Osteocyte (in vitro differentiated cells): ENCODE results near the gene ZNF827. TPM values are rescaled to one million over a fixed set of nuclear protein-coding genes. Genes with fewer than 3 reads are reported as not detected.

Source experiments
- DNase-seq: peaks from one replicate; pipeline ENCODE4 v3.0.0; 2021; ENCODE audit warnings: mixed read lengths; ENCODE audit not compliant: unreplicated experiment; ENCODE audit errors: extremely low spot score
- H3K27ac Mint-ChIP-seq: one replicate; pipeline ENCODE4 v1.8.0; 2021; ENCODE audit warnings: mild to moderate bottlenecking, mixed read lengths; ENCODE audit not compliant: unreplicated experiment
- H3K27me3 Mint-ChIP-seq: one replicate; pipeline ENCODE4 v1.8.0; 2021; ENCODE audit warnings: mixed read lengths; ENCODE audit not compliant: unreplicated experiment
- H3K36me3 Mint-ChIP-seq: one replicate; pipeline ENCODE4 v1.8.0; 2021; ENCODE audit warnings: mixed read lengths; ENCODE audit not compliant: unreplicated experiment
- H3K4me1 Mint-ChIP-seq: one replicate; pipeline ENCODE4 v1.8.0; 2021; ENCODE audit warnings: mixed read lengths; ENCODE audit not compliant: unreplicated experiment
- H3K4me3 Mint-ChIP-seq: one replicate; pipeline ENCODE4 v1.8.0; 2021; ENCODE audit warnings: mild to moderate bottlenecking, moderate library complexity, mixed read lengths; ENCODE audit not compliant: unreplicated experiment
- H3K9me3 Mint-ChIP-seq: one replicate; pipeline ENCODE4 v1.8.0; 2021; ENCODE audit warnings: mixed read lengths; ENCODE audit not compliant: unreplicated experiment
- total RNA-seq: library from RNA; stranded (reverse); gene quantifications from 2 replicates; pipeline ENCODE4 v1.2.1, GENCODE V29; 2021
- TF ChIP-seq, protein P1 (sequence below): fragments of 200-600 bp; sonication (generic); IDR thresholded peaks from 2 replicates; pipeline ENCODE4 v1.5.0; 2021; ENCODE audit warnings: antibody characterized with exemption, mild to moderate bottlenecking, moderate library complexity

The ZNF827 gene
- total RNA-seq, 1 donor from 2014 or later = 22.5 TPM

DNA sequence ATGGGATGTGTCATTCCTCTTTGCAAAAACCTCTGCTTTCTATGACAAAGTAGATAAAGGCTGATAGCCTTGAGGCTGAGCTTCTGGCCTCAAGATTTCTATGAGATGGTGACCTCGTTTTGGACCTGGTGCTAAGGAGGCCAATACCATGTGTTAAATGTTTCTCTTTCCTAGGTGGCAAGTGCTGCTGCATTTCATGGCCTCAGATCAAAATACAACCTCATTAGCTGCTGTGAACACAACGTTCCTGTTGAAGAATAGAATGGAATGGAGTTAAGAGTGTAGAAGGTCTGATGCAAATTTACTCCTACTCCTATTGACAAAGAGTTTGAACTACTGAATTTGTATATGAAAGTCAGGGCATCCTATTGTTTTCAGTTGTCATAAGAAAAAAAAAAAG is 146.6 kb downstream of the ZNF827 start:
- peaks cover 10% of the 10 kb centered on the region for H3K36me3 Mint-ChIP-seq
- no peak overlapping the region for H3K4me3 Mint-ChIP-seq
- H3K27me3 Mint-ChIP-seq = no peaks in the 10 kb centered on the region
- no peaks in the 10 kb centered on the region for H3K9me3 Mint-ChIP-seq
- TF ChIP-seq, protein P1, sequence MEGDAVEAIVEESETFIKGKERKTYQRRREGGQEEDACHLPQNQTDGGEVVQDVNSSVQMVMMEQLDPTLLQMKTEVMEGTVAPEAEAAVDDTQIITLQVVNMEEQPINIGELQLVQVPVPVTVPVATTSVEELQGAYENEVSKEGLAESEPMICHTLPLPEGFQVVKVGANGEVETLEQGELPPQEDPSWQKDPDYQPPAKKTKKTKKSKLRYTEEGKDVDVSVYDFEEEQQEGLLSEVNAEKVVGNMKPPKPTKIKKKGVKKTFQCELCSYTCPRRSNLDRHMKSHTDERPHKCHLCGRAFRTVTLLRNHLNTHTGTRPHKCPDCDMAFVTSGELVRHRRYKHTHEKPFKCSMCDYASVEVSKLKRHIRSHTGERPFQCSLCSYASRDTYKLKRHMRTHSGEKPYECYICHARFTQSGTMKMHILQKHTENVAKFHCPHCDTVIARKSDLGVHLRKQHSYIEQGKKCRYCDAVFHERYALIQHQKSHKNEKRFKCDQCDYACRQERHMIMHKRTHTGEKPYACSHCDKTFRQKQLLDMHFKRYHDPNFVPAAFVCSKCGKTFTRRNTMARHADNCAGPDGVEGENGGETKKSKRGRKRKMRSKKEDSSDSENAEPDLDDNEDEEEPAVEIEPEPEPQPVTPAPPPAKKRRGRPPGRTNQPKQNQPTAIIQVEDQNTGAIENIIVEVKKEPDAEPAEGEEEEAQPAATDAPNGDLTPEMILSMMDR = no peak
- no peak for DNase-seq
- H3K4me1 Mint-ChIP-seq = no peaks in the 10 kb centered on the region
- H3K27ac Mint-ChIP-seq = no peak overlapping the region

DNA sequence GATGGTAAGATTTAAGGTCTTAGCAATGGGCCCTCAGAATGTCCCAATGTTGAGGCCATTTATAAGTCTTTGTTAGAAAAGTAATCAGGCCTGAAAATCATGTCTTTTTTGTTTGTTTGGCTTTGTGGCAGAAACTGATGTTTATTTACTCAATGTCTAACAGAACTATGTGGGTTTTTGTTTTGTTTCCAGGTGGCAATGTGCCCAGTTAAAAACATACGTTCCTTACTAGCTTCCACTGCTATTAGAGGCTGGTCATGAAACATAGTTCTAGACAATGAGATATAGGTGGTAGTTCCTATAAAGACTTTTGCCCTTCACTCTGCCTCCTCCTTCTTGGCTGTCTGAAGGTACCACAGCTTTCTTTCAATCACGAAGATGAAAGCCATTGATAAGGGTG is 149.9 kb downstream of the ZNF827 start:
- TF ChIP-seq, protein P1 = no peak
- Mint-ChIP-seq H3K9me3 (no peaks in the 10 kb centered on the region), H3K36me3 (peaks cover 22% of the 10 kb centered on the region), H3K27ac (no peak overlapping the region), H3K4me1 (no peaks in the 10 kb centered on the region), H3K27me3 (no peaks in the 10 kb centered on the region), H3K4me3 (no peak overlapping the region)
- DNase-seq = no peak

DNA sequence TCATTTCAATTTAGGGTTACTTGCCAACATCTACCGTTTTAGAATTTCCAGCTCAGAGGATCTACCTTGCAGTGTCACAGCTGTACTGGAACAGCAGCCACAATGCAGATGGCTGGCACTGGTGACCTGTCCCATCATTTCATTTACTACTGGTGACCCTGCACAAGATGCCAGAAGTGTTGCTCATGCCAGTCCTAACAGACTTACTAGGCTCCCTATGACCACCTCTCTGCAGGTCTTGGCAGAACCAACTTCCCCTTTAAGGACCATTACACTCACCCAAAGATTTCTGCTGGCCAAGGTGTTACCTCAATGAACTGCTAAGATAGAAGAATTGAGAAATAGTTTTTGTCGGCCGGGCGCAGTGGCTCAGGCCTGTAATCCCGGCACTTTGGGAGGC is 151.8 kb downstream of the ZNF827 start:
- TF ChIP-seq, protein P1 = no peak
- Mint-ChIP-seq H3K9me3 (no peaks in the 10 kb centered on the region), H3K27me3 (no peaks in the 10 kb centered on the region), H3K4me1 (no peaks in the 10 kb centered on the region), H3K36me3 (peaks cover 21% of the 10 kb centered on the region), H3K4me3 (no peak overlapping the region), H3K27ac (no peak overlapping the region)
- DNase-seq = no peak

DNA sequence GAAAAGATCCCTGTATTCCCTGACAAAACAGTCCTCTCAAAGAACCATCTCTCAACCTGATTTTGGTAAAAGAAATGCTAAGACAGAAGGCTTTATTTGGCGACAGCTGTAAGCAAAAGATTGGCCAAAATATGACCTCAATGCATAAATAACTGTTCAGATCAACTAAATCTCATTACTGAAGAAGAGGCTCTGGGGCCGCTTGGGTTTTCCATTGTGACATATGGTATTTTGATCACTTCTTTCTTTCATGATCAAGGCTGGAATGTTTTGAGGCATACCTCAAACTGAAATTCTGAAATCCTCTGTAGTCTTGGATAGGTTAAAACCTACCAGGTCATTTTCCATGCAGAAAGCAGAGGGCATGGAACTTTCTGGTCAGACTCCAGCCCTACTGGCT is 152.4 kb downstream of the ZNF827 start:
- H3K4me1 Mint-ChIP-seq = no peaks in the 10 kb centered on the region
- no peak overlapping the region for H3K27ac Mint-ChIP-seq
- no peak overlapping the region for H3K4me3 Mint-ChIP-seq
- TF ChIP-seq, protein P1 = no peak
- H3K27me3 Mint-ChIP-seq = no peaks in the 10 kb centered on the region
- peaks cover 27% of the 10 kb centered on the region for H3K36me3 Mint-ChIP-seq
- H3K9me3 Mint-ChIP-seq = no peaks in the 10 kb centered on the region
- DNase-seq = no peak

DNA sequence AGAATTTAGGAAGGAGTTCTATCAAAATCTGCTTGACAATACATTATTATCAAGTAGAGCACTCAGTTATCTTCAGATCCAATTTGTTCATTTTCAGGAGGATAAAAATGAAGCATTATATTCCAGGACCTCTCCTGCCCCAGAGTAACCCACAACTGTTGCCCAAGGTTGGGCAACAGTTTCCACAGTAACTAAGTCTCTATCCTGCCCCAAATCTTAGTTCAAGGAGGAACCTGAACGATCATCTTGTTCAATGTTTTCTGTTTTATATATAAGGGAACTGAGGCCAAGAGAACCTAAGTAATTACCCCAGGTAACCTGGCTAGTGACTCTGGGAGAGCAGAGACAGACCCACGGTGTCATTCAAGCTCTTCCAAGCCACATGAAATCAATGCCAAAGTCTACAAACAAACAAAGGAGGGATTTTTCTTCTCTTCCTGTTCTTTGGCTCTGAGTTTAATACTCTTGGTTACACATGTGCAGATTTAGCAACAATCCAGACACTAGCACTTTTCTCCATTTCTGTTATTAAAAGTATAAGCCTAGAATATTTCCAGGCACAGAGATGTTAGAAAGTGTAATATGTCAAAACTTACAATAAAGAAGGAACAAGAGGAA is 153.1 kb downstream of the ZNF827 start:
- peaks cover 29% of the 10 kb centered on the region for H3K36me3 Mint-ChIP-seq
- H3K27me3 Mint-ChIP-seq = no peaks in the 10 kb centered on the region
- no peak for DNase-seq
- H3K4me1 Mint-ChIP-seq = no peaks in the 10 kb centered on the region
- TF ChIP-seq, protein P1 = no peak
- no peak overlapping the region for H3K4me3 Mint-ChIP-seq
- no peak overlapping the region for H3K27ac Mint-ChIP-seq
- no peaks in the 10 kb centered on the region for H3K9me3 Mint-ChIP-seq
